Thyroid gland (tissue), 4 donors: Measurements from ENCODE around the gene TRIM26.
"Not testable (repeated sequence)": the region's sequence is repeated elsewhere in the genome, so short reads cannot be mapped to it uniquely, and the experiment has no call there.

Experiments
- CTCF ChIP-seq, 6 experiments: fragments of 200-600 bp in 3 of 6; fragments of 450-650 bp in 3 of 6; sonication (generic) in 3 of 6; IDR thresholded peaks; one replicate each; pipeline ENCODE4 v1.5.1; 2016 to 2019; ENCODE audit warnings: antibody characterized with exemption in 6 of 6, mild to moderate bottlenecking in 2 of 6, inconsistent platforms in 1 of 6, moderate library complexity in 1 of 6
- POLR2A ChIP-seq, 2 donors: fragments of 450-650 bp; IDR thresholded peaks; one replicate each; pipeline ENCODE4 v1.6.1; 2017; ENCODE audit warnings: antibody characterized with exemption in 2 of 2, mild to moderate bottlenecking in 2 of 2, moderate library complexity in 1 of 2

GRCh38 chr6:30252417-30252816, 39.2 kb upstream of the TRIM26 start:
- TF ChIP-seq CTCF, POLR2A (IDR thresholded peaks at IDR 0.05): not testable (repeated sequence)
